COR-L47 (cell line): Measurements from ENCODE around the gene RRP7A.
"Not testable (repeated sequence)": the region's sequence is repeated elsewhere in the genome, so short reads cannot be mapped to it uniquely, and the experiment has no call there.

ENCODE experiments used
- DNase-seq: peaks from one replicate; lab custom pipeline; 2025; lab: John Stamatoyannopoulos, UW

Gene RRP7A

DNA sequence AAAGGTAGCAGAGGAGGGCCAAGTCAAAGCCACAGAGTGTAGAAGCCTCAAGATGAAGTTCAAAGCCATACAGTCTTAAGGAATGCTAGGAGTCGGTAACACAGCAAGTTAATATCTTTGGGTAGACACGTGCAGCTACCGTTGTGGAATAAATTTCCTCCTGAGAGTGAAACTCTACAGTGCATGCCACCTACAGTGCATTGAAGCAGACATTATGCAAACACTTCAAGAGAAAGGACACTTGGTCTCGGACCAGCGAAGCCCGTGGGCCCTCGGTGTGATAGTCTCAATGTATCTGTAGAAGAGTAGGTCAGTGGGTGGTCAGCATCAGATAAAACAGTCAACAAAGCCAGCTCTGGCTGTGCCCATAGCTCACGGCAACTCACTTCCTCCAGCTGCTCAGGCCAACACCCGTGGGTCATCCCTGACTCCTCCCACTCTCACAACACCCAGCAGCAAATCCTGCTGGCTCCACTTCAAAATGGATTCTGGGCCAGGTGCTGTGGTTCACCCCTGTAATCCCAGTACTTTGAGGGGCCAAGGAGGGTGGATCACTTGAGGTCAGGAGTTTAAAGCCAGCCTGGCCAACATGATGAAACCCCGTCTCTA, 24.0 kb downstream of the RRP7A start:
- not testable (repeated sequence) for DNase-seq

DNA sequence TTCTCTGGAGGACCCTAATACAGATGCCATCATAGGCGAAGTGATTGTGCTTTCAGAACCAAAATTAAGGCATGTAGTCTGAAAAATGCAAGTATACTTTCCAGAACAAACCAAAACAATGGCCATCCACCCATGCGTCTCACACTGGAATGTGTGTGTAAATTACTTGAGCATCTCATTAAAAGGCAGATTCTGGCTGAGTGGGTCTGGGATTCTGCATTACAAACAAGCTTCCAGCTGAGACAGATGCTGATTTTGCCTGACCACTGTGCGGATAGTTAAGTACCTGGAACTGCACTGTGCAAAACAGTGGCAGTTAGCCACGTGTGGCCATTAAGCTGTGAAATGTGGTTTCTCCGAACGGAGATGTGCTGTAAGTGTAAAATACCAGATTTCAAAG, 26.2 kb downstream of the RRP7A start:
- DNase-seq, result no peak

DNA sequence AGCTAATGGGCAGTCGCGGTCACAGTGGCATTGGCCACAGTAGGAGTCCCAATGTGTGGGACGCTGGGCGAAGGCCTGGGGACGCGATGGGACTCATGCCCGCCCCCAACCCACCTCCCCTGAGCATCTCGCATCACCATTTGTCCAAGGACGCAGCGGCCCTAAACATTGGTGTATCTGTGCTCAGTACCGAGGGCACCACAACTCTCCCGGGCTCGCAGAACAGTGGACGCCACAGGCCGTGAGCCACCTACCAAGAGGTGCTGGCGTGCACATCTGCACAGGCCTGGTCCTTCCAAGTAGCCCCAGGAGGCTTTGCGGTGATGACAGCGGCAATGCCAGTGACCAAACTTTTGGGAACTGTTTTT, 27.3 kb downstream of the RRP7A start:
- no peak for DNase-seq

DNA sequence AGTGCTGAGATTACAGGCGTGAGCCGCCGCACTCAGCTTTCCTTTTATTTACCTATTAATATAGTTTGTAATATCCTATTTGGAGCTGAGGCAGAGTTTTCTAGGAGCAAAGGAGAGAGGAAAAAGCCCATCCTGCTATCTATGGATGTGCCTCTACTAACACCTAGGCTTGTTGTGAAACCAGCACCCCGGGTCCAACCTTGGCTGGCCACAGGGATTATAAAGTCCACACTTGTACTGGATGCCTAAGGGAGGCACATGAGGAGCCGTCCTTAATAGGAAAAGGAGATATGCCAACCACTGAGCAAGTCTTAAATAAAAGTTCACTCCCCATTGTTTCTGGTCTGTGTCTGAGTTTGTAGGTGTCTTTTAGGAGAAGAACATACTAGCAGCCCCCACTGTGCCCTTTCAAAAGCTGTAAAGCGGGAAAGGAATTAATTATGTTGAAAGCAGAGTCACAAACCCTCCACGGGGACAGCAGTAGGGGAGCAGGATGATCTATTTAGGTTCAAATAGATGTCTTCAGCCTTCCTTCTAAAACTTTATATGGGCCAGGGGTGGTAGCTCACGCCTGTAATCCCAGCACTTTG, 29.3 kb downstream of the RRP7A start:
- DNase-seq, result no peak

DNA sequence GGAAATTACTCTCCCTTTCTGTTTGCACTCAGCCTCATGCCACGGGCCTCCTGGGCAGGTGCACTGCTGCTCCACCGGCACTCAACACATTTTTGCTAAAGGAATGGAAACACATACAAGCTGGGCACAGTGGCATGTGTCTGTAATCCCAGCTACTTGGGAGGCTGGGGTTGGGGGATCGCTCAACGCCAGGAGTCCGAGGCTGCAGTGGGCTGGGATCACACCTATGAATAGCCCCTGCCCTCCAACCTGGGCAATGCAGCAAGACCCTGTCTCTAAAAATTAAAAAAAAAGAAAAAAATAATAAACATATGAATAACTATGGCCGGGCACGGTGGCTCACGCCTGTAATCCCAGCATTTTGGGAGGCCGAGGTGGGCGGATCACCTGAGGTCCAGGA, 30.6 kb downstream of the RRP7A start:
- DNase-seq, result no peak

DNA sequence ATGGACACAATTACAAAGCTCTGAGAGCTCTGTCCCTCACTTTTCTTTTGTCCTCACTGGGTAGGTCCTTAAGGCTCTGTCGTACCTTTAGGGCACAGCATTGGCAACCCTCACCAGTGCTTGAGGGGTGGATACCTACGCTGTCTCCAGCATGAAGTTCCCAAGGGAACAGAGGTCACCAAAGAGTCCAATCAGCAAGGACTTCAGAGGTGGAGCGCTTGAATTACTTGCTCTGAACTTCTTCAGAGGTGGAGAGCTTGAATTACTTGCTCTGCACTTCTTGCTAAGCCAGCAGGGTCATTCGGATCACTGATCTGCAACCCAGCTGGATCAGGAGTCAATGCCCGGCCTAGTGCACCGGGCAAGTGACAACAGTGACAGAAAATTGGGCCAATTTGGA, 35.1 kb downstream of the RRP7A start:
- DNase-seq, result no peak

DNA sequence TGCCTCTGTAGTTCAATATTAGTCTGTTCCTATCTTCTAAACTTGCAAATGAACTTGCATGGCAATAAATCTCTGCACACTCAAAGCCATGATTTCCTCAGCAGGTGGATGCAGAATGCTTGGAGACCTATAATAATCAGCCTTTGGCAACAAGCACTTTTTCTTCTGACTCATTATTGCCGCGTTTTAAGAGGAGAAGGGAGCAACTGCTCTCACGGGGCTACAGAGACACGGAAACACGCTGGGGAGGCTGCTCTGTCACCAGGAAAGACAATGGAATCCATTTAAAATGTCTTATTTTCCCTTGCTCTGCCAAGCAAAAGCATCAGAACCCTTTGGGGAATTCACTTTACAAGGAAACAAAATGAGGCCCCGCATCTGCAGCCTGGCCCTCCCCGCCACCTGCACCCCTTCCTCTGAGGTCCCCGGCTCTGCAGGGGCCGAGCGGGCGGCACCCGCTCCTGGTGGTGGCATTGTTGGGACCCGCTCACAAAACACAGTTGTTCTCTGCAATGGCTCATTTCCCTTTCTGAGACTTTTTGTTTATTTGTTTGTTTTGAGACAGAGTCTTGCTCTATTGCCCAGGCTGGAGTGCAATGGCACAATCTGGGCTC, 35.9 kb downstream of the RRP7A start:
- not testable (repeated sequence) for DNase-seq

DNA sequence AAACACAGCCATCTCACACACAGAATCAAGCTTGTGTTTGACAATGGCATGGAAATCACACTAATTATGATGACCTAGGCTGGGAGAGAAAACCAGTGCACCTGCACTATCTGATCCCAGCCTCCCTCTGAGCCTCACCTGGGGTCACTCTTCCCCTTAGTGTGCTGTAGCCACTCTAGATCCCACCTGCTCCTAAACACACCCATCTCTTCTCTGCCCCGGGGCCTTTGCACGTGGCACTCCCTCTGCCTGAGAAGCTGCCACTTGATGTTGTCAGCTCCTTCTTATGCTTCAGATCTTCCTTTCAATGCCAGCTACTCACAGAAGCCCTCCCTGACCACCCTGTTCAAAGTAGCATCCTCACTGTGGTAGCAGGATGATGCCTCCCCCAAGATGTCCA, 44.5 kb downstream of the RRP7A start:
- DNase-seq, result no peak

DNA sequence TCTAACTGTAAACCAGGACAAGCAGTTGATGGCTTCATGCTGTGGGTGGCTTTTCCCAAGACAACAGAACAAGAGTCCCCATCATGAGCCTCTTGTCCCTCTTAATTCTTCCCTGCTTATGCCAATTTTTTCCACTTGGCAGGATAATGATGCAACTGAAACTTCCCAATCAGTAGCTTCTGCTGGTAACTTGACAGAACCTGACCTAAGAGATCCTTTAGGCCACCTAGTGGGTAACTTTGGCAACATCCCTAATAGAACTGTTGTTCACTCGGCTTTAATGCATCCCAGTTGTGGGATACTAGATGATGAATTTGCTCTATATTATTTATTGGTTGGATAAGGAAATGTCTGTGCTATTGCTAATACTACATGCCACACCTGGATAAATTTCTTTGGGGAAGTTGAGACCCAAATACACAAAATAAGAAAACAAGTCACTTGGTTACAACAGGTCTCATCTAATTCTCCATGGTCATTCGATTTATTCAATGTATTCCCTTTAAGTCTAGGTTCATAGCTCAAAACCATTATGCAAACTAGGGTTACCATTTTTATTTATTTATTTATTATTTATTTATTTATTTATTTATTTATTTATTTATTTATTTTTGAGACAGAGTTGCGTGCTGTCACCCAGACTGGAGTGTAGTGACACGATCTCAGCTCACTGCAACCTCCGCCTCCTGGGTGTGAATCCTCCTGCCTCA, 46.0 kb downstream of the RRP7A start:
- DNase-seq, result peak; percentile 63

DNA sequence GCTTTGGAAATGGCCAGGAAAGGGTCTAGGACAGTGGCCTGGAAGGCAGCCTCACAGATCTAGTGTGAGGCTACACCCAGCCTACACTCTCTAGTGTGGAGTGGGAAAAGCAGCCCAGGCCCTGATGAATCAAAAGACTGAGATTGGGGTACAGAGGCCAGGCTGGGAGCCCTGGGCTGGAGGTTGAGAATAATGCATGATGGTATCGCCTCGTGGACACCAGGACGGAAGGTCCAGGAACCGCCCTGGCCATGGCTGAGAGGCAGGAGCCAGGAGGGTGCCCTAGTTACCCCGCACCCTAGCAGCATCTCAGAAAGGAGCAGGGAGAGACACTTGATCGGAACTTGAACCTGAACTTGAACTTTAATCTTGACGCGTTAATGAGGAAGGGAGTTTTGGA, 46.9 kb downstream of the RRP7A start:
- DNase-seq, result no peak

DNA sequence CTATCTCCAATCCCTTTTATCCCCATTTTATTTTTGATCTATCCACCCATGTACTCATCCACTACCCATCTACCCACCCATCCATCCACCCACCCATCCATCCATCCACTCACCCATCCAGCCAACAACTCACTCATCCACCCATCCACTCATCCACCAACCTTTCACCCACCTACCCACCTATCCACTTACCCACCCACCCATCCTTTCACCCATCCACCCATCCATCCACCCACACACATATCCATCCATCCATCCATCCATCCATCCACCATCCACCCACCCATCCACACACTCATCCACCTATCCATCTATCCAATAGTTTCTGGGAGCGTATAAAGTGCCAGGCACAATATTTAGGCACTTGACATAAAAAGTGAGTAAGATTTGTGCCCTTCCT, 48.2 kb downstream of the RRP7A start:
- DNase-seq, result no peak

DNA sequence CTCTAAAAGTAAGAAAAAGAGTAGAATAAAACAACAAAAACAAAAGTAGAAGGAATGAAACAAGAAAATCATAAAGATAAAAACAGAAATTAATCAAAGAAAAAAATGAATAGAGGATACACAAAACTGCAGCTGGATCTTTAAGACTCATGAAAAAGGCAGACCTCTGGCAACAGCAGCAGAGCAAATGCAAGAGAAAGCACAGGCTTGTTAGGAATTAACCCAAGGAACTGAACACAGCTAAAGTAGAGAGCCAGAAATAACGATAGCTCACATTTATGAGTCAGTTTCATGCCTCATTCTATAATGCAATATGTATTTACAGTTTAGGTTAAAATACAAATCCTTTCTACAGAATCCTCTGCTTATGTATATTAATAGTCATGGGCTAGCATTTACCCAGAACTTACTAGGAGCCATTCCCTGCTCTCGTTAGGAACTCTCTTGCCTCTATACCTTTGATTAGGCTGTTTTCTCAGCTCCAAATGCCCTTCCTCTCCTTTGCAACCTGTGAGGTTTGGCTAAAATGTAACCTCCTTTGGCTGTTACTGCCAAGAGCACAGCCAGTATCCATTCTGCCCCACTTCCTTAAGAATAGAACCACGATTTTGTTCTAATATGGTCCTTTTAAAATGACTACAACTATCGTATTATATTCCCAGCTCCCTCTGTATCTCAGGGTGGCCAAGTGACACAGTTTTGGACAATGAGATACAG, 49.1 kb downstream of the RRP7A start:
- no peak for DNase-seq

DNA sequence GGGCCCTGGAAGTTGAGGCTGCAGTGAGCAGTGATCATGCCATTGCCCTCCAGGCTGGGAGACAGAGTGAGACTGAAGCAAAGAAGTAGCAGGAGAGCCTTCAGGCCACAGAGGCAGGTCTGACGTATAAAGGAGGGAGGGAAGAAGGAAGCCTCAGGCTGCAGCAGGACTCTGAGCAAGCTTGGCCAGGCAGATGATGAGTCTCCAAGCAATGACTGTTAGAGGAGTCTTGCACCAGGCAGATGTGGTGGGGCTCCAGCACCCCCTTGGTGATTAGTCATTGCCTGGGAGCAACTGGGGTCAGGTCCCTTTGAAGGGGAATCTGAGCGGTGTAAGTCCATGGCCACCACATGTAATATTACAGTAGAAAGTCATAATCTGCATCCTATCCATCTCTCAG, 50.8 kb downstream of the RRP7A start:
- DNase-seq, result no peak

DNA sequence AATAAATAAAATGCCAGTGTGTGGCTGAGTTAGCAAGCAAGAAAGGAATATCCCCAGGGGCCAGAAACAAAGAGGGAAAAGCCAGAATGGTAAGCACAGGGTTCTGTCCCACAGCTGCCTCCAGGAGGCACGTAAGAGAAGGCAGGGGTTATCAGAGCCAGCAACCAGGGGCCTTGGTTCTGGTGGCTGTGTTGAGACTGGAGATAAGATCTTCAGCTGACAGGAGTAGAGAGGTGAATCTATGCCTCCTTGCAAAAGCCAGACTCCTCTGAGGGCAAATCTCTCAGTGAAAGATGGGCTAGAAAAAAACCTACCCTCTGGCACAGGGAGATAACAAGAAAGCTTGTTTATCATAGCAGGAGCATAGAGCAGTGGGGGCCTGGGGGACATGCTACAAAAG, 57.6 kb downstream of the RRP7A start:
- DNase-seq, result peak; percentile 33

DNA sequence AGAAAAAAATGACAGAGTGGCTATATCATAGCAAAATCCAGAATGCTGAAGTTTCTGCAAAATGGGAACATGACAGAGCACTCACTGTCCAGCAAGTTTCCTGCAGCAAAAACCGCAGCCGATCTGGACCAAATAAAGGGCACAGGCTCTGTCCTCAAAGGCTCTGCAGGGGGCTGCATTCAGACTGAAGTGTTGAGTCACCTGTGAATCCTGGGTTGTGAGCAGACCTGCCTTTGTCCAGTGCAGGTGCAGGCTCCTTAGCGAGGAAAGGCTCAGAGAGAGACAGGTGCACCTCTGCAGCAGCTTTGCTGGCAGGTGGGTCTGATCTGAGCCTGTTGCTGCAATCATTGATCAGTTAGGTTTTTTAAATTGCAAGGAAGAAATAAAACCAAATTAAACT, 58.1 kb downstream of the RRP7A start:
- DNase-seq, result peak; percentile 90
